ENCODE results near the gene UVRAG. TPM values are rescaled to one million over a fixed set of nuclear protein-coding genes. Genes with fewer than 3 reads are reported as not detected.

UVRAG gene
- total and polyA plus RNA-seq, 2 of the 13 experiments (the other 11 are each of a cell fraction or from before 2014, with no cell fraction given) = 9.7 to 17.3 TPM

DNA sequence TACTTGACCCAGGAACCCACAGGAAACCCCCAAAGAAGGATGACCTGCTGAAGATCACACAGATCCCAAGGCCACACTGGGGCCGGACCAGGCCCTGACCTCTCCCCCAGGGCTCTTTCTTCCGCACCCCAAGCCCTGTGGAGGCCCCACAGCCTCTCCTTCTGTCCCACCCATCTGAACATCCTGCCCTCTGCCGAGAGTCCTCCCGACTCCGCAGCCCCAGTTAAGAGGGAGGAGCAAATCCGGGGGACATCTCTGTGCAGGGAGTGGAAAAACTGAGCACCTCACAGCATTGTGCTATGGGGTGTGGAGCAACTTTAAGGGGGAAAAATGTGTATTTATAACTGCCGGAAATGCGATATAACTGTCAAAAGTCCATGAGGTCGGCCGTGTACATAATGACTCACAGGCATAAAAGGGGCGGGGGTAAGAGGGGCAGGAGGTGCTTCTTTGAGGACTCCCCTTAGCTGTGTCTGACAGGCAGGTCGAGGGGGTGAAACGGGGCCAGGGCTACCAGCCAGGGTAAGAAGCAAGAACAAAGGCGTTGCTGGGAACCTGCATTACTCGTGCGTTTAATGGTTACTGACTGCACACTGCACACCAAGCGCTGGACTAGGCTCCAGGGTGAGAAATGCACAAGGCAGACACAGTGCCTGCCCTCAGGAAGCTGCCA is 334.1 kb downstream of the UVRAG start (continued):
- TF ChIP-seq ELF4 (CRISPR knock-in tag; IDR thresholded peaks at IDR 0.05; ENCODE audit: borderline replicate concordance) (no peak), ATF7-NPFF (CRISPR knock-in tag; IDR thresholded peaks at IDR 0.05; ENCODE audit: low read depth) (no peak), IKZF1 (IDR thresholded peaks at IDR 0.05) (no peak), SP140L (CRISPR knock-in tag; IDR thresholded peaks at IDR 0.05; ENCODE audit: borderline replicate concordance) (no peak), ZNF205 (CRISPR knock-in tag; IDR thresholded peaks at IDR 0.05) (no peak), RORA (CRISPR knock-in tag; IDR thresholded peaks at IDR 0.05) (no peak), HNF4A (CRISPR knock-in tag; IDR thresholded peaks at IDR 0.05) (no peak), TGIF2 (CRISPR knock-in tag; IDR thresholded peaks at IDR 0.05) (no peak; the same call in 1 of the 2 replicates), FOXJ3 (CRISPR knock-in tag; IDR thresholded peaks at IDR 0.05; ENCODE audit: borderline replicate concordance) (no peak), SIX1 (CRISPR knock-in tag; IDR thresholded peaks at IDR 0.05; ENCODE audit: borderline replicate concordance) (no peak)
- TF ChIP-seq, protein P1, sequence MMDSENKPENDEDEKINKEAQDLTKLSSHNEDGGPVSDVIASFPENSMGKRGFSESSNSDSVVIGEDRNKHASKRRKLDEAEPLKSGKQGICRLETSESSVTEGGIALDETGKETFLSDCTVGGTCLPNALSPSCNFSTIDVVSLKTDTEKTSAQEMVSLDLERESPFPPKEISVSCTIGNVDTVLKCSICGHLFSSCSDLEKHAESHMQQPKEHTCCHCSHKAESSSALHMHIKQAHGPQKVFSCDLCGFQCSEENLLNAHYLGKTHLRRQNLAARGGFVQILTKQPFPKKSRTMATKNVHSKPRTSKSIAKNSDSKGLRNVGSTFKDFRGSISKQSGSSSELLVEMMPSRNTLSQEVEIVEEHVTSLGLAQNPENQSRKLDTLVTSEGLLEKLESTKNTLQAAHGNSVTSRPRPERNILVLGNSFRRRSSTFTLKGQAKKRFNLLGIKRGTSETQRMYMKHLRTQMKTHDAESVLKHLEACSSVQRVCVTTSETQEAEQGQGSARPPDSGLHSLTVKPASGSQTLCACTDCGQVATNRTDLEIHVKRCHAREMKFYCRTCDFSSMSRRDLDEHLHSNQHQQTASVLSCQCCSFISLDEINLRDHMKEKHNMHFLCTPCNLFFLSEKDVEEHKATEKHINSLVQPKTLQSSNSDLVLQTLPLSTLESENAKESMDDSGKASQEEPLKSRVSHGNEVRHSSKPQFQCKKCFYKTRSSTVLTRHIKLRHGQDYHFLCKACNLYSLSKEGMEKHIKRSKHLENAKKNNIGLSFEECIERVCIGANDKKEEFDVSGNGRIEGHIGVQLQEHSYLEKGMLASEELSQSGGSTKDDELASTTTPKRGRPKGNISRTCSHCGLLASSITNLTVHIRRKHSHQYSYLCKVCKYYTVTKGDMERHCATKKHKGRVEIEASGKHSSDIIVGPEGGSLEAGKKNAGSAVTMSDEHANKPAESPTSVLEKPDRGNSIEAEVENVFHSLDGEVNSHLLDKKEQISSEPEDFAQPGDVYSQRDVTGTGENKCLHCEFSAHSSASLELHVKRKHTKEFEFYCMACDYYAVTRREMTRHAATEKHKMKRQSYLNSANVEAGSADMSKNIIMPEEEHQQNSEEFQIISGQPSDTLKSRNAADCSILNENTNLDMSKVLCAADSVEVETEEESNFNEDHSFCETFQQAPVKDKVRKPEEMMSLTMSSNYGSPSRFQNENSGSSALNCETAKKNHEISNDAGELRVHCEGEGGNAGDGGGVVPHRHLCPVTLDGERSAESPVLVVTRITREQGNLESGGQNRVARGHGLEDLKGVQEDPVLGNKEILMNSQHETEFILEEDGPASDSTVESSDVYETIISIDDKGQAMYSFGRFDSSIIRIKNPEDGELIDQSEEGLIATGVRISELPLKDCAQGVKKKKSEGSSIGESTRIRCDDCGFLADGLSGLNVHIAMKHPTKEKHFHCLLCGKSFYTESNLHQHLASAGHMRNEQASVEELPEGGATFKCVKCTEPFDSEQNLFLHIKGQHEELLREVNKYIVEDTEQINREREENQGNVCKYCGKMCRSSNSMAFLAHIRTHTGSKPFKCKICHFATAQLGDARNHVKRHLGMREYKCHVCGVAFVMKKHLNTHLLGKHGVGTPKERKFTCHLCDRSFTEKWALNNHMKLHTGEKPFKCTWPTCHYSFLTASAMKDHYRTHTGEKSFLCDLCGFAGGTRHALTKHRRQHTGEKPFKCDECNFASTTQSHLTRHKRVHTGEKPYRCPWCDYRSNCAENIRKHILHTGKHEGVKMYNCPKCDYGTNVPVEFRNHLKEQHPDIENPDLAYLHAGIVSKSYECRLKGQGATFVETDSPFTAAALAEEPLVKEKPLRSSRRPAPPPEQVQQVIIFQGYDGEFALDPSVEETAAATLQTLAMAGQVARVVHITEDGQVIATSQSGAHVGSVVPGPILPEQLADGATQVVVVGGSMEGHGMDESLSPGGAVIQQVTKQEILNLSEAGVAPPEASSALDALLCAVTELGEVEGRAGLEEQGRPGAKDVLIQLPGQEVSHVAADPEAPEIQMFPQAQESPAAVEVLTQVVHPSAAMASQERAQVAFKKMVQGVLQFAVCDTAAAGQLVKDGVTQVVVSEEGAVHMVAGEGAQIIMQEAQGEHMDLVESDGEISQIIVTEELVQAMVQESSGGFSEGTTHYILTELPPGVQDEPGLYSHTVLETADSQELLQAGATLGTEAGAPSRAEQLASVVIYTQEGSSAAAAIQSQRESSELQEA (CRISPR knock-in tag; IDR thresholded peaks at IDR 0.05; ENCODE audit: not compliant biosample characterization) = no peak
- TF ChIP-seq, protein P2, sequence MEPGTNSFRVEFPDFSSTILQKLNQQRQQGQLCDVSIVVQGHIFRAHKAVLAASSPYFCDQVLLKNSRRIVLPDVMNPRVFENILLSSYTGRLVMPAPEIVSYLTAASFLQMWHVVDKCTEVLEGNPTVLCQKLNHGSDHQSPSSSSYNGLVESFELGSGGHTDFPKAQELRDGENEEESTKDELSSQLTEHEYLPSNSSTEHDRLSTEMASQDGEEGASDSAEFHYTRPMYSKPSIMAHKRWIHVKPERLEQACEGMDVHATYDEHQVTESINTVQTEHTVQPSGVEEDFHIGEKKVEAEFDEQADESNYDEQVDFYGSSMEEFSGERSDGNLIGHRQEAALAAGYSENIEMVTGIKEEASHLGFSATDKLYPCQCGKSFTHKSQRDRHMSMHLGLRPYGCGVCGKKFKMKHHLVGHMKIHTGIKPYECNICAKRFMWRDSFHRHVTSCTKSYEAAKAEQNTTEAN (CRISPR knock-in tag; conservative IDR thresholded peaks at IDR 0.05) = no peak
- TF ChIP-seq, protein P3, sequence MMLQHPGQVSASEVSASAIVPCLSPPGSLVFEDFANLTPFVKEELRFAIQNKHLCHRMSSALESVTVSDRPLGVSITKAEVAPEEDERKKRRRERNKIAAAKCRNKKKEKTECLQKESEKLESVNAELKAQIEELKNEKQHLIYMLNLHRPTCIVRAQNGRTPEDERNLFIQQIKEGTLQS (CRISPR knock-in tag; IDR thresholded peaks at IDR 0.05) = peak; percentile 56
- TF ChIP-seq, protein P4, sequence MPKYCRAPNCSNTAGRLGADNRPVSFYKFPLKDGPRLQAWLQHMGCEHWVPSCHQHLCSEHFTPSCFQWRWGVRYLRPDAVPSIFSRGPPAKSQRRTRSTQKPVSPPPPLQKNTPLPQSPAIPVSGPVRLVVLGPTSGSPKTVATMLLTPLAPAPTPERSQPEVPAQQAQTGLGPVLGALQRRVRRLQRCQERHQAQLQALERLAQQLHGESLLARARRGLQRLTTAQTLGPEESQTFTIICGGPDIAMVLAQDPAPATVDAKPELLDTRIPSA (CRISPR knock-in tag; IDR thresholded peaks at IDR 0.05; ENCODE audit: borderline replicate concordance) = no peak
- TF ChIP-seq, protein P5, sequence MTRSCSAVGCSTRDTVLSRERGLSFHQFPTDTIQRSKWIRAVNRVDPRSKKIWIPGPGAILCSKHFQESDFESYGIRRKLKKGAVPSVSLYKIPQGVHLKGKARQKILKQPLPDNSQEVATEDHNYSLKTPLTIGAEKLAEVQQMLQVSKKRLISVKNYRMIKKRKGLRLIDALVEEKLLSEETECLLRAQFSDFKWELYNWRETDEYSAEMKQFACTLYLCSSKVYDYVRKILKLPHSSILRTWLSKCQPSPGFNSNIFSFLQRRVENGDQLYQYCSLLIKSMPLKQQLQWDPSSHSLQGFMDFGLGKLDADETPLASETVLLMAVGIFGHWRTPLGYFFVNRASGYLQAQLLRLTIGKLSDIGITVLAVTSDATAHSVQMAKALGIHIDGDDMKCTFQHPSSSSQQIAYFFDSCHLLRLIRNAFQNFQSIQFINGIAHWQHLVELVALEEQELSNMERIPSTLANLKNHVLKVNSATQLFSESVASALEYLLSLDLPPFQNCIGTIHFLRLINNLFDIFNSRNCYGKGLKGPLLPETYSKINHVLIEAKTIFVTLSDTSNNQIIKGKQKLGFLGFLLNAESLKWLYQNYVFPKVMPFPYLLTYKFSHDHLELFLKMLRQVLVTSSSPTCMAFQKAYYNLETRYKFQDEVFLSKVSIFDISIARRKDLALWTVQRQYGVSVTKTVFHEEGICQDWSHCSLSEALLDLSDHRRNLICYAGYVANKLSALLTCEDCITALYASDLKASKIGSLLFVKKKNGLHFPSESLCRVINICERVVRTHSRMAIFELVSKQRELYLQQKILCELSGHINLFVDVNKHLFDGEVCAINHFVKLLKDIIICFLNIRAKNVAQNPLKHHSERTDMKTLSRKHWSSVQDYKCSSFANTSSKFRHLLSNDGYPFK (CRISPR knock-in tag; IDR thresholded peaks at IDR 0.05; ENCODE audit: borderline replicate concordance) = no peak

Data from HepG2 (cell line).